NCI-H1105 (cell line): ENCODE data around the gene AMPH.

Experiments used
- DNase-seq: peaks from one replicate; lab custom pipeline; 2025; lab: John Stamatoyannopoulos, UW

The AMPH gene

GRCh38 chr7:38462819-38463218 is 168.4 kb downstream of the AMPH start:
- no peak for DNase-seq

- DNase-seq: no peak
Measured at GRCh38 chr7:38461887-38462286, 169.3 kb downstream of the AMPH start.

- DNase-seq: no peak
Measured at GRCh38 chr7:38453826-38454225, 177.3 kb downstream of the AMPH start.

DNA sequence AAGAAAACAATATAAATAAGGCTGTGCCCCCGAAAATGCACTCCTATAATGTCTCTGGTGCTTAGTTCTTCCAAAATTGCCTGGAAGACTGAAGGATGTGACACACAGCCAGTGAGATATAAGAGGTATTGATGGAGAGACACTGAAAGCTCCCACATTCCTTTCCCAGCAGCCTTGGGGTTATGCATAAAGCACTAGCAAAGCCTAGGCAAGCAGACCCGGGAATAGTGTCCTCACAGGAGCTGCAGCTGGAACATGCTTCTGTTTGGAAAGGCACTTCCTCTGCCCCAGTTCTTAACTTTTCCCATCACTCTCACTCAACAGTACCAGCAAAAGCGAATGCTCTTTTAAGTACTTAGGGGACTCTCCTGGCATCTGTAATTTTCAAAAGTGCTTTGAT is 178.0 kb downstream of the AMPH start:
- DNase-seq: no peak

- no peak for DNase-seq
Measured at GRCh38 chr7:38452681-38453108, 178.5 kb downstream of the AMPH start.

DNA sequence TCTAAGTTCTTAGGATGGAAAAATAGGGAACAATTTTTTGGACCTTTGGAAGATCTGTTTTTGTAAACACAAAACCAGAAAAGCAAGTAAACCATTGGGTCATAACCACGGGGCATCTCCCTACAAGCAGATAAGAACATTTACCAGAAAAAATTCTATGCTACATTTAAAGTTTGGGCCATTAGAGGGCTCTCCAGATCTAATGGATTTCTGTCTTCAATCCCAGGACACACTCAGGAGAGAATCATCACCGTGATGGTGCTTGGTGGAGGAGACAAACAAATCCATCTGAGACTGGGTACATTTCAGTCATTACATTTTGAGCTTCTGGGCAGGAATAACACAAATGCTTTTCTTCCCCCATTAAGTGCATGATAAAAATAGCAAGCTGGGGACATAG is 179.3 kb downstream of the AMPH start:
- DNase-seq: peak; percentile 13

DNA sequence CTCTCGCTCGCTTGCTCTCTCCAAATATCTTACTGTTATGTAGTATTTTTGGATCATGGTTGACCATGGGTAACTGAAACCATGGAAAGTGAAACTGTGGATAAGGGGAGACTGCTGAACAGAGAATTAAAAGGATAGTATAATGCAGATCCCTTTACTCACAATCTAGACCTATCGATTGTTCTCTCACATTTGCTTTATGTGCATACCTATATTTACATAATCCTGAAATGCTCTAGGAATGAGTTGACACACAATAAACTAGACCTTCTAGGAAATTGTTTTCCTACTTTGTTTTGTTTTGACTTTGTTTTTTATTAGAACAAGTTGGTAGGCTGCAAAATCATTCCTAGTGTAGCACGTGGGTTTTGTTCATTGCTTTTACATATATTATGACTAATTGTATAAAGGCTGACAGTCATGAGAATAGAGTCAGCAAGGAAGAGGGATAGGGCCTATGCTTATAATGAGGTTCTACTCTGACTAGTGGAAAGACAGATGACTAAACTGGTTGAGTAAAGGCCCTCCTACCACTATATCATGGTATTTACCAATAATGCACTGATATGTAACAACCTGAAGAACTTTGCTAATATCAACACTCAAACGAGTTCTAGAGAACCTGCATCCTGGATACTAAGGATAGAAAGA is 182.5 kb downstream of the AMPH start:
- no peak for DNase-seq

GRCh38 chr7:38448054-38448453 is 183.1 kb downstream of the AMPH start:
- DNase-seq: no peak

- DNase-seq: no peak
Measured at GRCh38 chr7:38438970-38439369, 192.2 kb downstream of the AMPH start.

- no peak for DNase-seq
Measured at GRCh38 chr7:38432671-38433070, 198.5 kb downstream of the AMPH start.

DNA sequence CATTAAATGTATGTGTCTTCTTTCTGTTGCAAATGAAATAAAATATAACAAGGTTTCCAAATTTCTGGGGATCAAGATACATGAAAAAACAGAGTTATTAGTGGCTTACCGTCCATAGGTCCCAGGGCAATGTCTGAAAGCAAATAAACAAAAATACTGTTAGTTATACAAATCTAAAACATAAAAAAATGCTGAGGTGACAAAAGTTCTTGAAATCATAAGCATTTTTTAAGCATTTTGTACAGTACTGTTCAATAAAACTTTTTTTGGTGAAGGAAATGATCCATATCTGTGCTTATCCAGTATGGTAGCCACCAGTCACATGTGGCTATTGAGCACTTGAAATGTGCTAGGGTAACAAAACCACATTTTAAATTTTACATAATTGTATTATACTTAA is 199.1 kb downstream of the AMPH start:
- no peak for DNase-seq

GRCh38 chr7:38429057-38429456 is 202.1 kb downstream of the AMPH start:
- no peak for DNase-seq

- DNase-seq: no peak
Measured at GRCh38 chr7:38428041-38428440, 203.1 kb downstream of the AMPH start.

DNA sequence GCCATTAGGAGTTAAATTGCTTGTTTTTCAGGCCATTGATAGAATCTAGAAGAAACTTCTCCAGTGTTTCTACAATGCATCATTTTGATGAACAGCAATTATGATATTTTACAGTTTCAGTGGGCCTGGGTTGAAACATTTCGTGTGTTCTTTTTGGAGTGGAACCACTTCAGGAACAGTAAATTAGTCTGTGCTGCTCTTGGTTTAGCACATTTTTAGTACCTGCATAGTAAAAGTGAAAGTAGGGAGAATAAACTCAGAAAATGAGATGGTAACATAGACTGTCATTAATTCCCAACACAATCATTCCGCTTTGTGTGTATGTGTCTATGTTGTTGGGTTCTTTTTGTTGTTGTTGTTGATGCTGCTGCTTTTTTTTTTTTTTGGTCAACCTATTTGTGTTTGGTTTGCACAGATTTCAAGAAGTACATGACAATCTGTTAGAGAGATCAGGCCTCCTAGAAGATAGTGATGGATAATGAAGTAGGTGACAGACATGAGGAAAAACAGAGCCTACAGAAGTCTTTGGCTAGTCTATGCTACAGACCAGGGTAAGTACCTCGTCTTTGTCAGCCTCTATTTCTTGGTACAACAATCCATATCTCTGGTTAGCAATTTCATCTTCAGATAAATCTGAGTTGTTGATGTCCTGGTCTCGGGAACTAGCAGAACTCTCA is 203.8 kb downstream of the AMPH start:
- DNase-seq: no peak

GRCh38 chr7:38425509-38425908 is 205.7 kb downstream of the AMPH start:
- DNase-seq: no peak

GRCh38 chr7:38424750-38425463 is 206.3 kb downstream of the AMPH start:
- no peak for DNase-seq

DNA sequence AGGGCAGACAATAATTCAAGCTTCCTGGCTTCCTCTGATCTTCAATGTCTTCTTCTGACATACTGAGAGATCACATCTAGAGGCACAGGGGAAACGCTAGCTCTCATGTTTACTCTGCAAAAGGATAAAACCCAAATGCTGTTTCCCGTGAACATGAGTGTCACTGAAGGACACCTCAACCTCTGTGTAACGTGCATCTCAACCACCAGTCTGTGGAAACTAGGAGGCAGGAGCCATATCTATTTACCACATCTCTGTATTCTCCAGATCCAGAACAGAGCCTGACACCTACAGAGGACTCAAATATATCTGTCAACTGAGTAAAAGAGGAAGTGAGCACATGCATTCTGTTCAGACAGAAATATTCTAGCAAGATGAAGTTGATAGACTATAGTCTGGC is 217.4 kb downstream of the AMPH start:
- DNase-seq: no peak

GRCh38 chr7:38411404-38411803 is 219.8 kb downstream of the AMPH start:
- DNase-seq: no peak

- peak; percentile 42 for DNase-seq
Measured at GRCh38 chr7:38410056-38410455, 221.1 kb downstream of the AMPH start.

- no peak for DNase-seq
Measured at GRCh38 chr7:38409531-38409930, 221.6 kb downstream of the AMPH start.

GRCh38 chr7:38398725-38399321 is 232.3 kb downstream of the AMPH start:
- DNase-seq: peak; percentile 27

DNA sequence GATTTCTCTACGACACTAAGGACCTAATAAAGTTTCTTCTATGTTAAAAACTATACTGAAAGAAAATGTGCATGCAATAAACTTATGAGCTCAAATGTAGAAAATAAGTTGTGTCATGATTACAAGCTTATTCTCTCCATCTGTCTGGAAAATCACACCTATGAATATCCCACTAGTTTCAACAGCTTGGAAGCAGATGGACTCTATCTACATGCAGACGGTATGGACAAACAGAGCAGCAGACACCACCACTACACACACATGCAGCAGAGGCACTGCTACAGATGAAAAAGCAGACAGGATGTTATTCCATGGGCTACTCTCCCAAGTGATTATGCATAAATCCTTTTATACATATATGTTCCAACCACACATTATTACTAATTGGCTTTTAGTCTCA is 234.3 kb downstream of the AMPH start:
- DNase-seq: no peak
